ENCODE measurements around the gene CBY1.
A peak's percentile ranks its signal among the peaks of the same experiment; 100 is the strongest.
"Not testable (repeated sequence)": the region's sequence is repeated elsewhere in the genome, so short reads cannot be mapped to it uniquely, and the experiment has no call there.

Gene CBY1

DNA sequence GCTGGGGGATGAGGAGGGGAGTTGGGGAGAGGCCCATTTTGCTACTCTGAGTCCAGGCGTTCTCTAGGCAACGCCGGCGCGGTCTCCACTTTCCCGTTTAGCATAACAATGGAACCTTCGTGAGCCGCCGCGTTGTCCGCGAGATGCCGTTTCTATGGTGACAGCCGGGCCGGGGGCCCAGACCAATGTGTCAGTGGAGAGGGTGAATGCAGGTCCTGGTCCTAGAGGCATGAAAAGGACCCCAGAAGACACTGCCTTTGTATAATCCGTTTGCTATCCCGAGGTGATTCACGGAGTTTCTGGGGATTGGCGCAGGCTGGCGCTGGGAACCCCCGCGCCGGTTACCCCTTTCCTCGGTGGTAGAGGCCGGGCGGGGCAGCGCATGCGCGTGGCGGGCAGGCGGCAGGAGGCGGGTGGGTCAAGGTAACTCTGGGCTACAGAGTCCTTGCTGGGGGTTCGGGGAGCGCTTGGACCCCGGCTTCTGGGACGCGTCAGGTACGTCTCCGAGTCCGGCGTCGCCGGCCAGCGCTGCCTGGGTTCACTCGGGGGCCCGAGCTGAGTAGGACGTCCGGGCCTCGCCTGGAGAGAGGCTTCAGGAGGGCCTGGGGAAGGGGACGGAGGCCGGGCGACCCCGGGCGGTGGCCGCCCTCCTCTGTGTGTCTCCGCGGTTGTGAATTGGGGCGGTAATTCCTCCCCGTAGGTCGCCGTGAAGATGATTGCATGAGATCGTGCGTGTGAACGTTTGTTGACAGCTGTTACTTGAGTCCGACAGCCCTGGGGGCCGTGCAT is at the start of gene CBY1, which contains the start of gene FAM227A:
CBY1 (plus strand) TSS at position 383 of the 789 bp plus-strand sequence. CDS start 11,417 bp downstream, outside the sequence.
FAM227A (minus strand) TSS at position 137 of the 789 bp plus-strand sequence. CDS start 6,224 bp downstream, outside the sequence.
- DNase-seq = peak; percentile 72

- DNase-seq = no peak
Measured at GRCh38 chr22:38607680-38608079, 48.8 kb upstream of the CBY1 start.

GRCh38 chr22:38608992-38609750 is 47.3 kb upstream of the CBY1 start:
- DNase-seq = no peak

DNA sequence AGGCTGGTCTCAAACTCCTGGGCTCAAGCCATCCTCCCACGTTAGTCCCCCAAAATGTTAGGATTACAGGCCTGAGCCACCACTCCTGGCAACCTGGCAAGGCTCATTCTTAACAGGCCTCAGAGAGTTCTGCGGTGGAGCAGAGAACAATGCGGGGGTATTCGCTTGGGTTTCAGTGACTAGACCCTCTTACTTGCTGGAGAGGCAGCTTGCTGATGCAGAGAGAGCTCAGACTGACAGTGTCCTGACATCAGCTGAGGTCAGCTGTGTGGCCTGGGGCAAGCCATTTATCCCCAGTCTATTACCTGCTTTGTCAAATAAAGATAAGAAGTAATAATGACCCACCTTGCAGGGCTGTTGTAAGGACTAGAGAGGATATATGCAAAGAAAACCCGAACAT is 46.2 kb upstream of the CBY1 start:
- DNase-seq = no peak

DNA sequence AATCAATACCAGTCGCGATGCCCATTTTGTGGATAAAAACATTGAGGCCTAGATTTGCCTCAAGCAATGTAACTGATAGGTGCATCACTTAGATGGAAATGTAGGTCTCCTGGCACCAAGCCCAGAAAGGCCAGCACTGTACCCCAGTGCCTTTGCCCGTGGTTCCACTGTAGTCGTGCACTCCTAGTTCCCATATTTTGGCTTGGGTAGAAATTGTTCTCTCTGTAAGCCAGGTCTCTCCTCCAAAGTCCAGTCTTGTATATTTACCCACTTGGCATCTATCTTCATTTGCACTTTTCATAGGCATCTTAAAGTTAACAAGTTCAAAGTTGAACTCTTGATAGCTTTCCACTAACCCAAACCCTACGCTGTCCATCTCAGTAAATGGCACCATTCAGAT is 44.9 kb upstream of the CBY1 start:
- no peak for DNase-seq

- DNase-seq = no peak
Measured at GRCh38 chr22:38612217-38613006, 44.0 kb upstream of the CBY1 start.

GRCh38 chr22:38613588-38613987 is 42.9 kb upstream of the CBY1 start:
- DNase-seq = no peak

- DNase-seq = no peak
Measured at GRCh38 chr22:38614332-38615063, 41.9 kb upstream of the CBY1 start.

GRCh38 chr22:38615064-38615405 is 41.4 kb upstream of the CBY1 start:
- not testable (repeated sequence) for DNase-seq

- DNase-seq = no peak
Measured at GRCh38 chr22:38618258-38618657, 38.2 kb upstream of the CBY1 start.

- no peak for DNase-seq
Measured at GRCh38 chr22:38618682-38619081, 37.8 kb upstream of the CBY1 start.

DNA sequence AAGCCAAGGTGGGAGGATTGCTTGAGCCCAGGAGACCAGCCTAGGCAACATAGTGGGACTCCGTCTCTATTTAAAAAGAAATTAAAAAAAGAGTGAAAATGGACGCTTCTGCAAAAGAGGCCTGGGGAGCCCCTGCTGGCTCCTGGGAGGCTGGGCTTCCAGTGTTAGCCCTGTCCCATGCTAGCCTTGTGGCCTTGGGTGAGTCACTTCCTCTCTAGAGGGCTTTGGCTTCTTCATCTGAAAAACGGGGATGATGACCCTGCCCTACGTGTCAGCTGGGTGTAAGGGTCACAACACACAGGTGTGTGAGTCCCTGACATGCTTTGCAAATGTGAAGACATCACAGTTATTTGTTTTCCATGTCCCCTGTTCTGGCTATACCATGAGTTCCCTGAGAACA is 33.1 kb upstream of the CBY1 start:
- DNase-seq = no peak

DNA sequence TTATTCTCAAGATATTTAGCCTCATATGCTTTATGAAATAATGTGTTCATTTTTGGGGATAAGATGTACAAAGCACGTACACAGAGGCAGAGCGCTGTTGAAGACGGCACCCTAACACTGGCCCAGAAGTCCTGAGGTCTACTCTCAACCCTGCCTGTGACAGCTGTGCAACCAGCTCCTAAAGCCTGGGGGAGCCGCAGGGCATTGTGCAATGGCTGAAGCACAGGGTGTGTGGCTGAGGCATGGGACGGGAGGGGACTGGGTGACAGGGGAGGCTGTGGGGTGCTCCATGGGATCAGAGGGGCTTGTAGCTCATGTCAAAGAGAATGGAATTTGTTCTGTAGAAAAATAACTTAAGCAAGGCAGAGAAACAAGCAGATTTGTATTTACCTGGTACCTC is 28.0 kb upstream of the CBY1 start:
- DNase-seq = no peak

- no peak for DNase-seq
Measured at GRCh38 chr22:38629108-38629507, 27.3 kb upstream of the CBY1 start.

DNA sequence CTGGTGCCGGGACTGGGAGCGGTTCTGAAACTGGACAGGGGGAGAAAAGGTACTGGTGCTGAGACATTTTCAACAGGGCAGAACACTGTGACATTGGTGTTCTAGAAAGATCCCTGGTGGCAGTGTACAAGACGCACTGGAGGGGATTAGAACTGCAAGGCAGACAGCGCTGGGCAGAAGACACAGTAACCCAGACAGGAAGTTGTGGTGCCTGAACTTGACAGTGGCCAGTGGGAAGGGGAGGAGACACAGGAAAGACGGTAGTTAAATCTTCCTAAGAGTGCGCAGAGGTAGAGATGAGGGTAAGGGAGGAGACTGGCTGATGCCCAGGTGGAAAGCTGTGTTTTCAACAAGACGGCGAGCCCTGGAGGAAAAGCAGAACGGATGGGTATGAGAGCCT is 24.7 kb upstream of the CBY1 start:
- DNase-seq = no peak

- DNase-seq = no peak
Measured at GRCh38 chr22:38632528-38632927, 23.9 kb upstream of the CBY1 start.

GRCh38 chr22:38638216-38638615 is 18.2 kb upstream of the CBY1 start:
- DNase-seq = no peak

GRCh38 chr22:38638728-38639127 is 17.7 kb upstream of the CBY1 start:
- DNase-seq = no peak

- no peak for DNase-seq
Measured at GRCh38 chr22:38641476-38642040, 14.9 kb upstream of the CBY1 start.

DNA sequence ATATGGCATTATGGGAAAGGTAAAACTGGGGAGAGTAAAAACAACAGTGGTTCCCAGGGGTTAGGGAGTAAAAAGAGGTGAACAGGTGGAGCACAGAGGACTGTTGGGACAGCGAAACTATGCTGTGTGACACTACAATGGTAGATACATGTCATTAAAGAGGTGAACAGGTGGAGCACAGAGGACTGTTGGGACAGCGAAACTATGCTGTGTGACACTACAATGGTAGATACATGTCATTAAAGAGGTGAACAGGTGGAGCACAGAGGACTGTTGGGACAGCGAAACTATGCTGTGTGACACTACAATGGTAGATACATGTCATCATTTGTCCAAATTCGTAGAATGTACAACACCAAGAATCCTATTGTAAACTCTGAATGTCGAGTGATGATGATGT is 12.2 kb upstream of the CBY1 start:
- DNase-seq = not testable (repeated sequence)

DNA sequence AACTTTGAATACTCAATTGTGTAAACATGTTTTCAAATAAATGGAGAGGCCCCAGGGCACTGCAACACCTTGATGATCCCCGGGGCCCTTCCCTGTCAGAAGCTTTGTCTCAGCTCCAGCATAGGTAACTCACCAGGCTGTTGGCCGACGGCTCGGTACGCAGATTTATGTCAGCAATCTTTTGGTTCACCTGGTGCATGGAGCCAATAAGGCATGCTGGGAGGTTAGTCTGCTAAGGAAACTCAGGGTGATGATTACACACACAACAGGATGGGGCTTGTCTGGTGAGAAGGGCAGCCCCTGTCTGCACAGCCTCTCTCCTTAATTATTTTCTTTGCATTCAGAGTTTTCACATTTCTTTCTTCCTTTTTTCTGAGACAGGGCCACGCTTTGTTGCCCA is 11.0 kb upstream of the CBY1 start:
- DNase-seq = no peak

GRCh38 chr22:38649841-38650522 is 6.5 kb upstream of the CBY1 start:
- no peak for DNase-seq

All from NK-92 treated with Interleukin-12 subunit alpha and Interleukin-12 subunit beta, amount 100 ng/mL, for 24 hours (cell line).